ENCODE data around the gene PRLR.
"Not testable (repeated sequence)": the region's sequence is repeated elsewhere in the genome, so short reads cannot be mapped to it uniquely, and the experiment has no call there.

PRLR gene

DNA sequence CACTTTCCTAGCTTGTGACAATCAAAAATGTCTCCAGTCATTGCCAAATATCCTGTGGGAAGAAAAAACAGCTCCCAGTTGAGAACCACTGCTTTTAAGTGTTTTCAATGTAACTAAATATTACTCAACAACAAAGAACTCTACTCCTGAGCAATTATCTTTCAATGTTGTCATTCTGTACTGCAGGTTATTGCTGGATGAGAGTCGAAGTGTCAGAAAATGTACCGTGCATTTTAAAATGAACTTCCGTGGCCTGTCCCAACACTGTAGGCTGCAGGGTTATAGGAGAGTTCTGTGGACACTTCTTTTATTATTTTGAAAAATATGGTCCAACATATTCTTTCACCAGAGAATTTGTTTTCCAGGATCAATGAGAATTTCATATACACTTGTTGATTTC, 147.8 kb downstream of the PRLR start:
- no peak for DNase-seq (ENCODE audit: low read depth in 2 of 2)

DNA sequence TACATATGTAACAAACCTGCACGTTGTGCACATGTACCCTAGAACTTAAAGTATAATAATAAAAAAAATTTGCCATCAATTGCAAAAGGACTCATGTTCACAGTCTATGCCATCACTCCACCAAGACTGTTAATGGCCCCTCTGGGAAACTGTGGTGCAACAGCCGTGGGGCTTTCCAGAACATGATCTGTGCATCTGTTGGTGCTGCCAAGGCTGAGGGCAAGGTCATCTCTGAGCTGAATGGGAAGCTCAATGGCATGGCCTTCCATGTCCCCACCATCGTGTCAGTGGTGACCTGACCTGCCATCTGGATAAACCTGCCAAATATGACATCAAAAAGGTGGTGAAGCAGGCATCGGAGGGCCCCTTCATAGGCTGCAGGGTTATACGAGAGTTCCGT, 149.2 kb downstream of the PRLR start:
- DNase-seq (ENCODE audit: low read depth in 2 of 2), result no peak

DNA sequence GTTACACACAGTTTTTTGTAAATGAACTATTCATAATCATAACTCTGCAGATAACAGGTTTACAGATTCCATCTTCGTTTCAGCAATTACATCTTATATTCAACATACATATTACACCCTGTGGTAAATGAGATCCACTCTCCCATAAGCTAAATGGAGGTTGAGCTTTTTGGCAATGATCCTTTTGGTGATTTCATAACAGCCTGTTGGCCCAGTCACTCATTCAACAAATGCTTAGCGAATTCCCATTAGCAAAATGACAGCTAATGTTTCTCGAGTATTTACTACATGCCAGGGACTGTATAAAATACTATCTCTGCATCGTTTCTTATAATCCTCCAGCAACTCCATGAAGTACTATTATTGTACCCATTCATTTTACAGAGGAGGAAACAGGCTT, 157.1 kb downstream of the PRLR start:
- DNase-seq (ENCODE audit: low read depth in 2 of 2), result no peak

DNA sequence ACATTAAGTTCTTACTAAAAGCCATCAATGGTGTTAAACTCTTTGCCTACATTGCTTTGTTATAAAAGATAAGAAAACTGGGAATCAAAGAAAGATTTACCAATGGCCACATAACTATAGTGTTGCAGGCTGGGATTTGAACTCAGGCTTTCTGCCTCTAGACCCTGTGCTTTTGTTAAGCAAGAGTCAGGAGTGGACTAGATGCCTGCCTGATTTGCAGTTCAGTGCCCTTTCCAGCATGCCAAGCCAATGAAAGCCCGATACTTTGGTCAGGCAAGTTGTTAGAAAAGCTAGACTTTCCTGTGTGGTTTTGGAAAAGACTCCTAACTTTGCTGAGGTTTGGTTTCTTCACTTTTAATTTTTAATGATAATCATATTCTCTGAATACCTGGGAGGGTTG, 161.1 kb downstream of the PRLR start:
- DNase-seq (ENCODE audit: low read depth in 2 of 2), result no peak

DNA sequence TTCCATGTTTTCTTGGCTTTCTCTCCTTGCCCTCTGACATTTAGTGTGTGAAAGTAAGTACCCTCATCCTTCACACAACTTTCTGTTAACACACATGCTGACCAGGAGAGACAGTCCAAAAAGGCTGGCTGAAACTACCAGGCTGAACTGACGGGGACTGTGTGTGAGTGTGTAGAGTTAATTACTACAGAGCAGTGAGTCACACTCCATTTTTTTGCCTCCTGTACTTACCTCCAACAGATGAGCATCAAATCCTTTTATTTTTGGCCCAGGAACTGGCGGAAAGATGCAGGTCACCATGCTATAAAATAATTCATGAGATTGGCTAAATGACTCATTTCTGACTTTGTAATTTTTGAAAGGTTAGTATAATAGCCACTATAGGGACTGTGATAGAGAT, 162.3 kb downstream of the PRLR start:
- no peak for DNase-seq (ENCODE audit: low read depth in 2 of 2)

DNA sequence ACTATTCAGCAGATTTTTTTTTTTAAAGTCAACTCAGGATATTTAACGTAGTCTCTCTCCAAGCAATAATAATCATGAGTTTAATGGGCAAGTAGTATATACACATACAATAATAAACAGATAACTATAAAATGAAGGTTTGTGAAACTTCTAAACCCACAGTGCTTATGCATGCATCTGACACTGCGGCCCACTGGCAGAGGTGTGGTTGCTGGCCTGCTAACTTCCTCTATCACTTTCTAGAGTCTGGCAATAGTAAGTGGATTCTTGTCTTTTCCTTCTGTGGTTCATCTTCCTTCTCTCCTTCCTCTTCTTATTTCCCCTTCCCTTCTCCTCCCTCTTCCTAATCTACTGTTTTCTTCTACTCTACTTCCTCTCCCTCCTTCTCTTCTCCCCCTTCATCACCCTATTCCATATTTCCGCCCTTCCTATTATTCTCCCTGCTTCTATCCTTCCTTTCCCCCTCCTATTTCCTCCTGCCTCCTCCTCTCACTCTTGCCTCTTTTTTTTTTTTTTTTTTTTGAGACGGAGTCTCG, 164.0 kb downstream of the PRLR start:
- DNase-seq (ENCODE audit: low read depth in 2 of 2), result no peak

DNA sequence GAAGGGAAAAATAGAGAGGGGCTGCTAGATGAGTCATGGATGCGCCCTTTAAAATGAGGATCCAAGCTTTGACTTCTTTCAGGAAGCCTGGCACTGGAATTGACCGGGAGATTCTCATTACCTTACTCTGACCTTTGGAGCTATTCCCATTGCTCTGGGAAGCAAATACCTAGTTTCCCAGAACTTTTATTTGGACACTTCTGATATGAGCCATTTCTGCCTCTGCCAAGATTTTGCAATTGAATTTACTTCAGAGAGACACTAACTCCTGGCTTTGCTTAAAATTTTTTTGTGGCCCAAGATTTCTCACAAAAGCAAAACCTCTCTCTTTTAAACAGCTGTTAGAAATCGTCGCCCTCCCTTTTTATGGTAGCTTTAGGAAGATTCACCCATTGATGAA, 166.9 kb downstream of the PRLR start:
- no peak for DNase-seq (ENCODE audit: low read depth in 2 of 2)

DNA sequence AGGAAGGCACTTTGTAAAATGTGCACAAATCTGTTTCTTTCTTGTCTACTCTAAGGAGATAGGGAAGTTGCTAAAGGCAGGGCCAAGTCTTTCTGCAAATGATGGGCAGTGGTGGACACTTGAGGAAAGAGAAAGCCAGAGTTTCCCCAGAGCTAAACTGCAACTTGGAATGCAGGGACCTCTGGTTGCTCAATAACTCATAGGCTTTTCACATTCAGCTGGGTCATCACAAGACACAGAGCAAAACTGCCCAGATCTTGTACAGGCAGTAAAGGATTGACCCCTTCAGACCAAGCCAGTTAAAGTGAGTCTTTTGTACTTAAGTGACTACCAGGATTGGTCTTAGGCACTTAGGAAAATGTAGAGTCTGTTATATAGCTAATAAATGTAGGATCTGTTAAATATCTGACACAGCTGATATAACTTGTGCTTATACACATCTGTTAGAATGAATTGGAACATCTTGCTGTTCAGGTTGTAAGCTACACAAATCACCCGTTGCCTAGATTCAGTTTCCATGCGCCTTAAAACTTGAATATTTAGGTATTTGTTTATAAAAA, 169.0 kb downstream of the PRLR start:
- no peak for DNase-seq (ENCODE audit: low read depth in 2 of 2)

DNA sequence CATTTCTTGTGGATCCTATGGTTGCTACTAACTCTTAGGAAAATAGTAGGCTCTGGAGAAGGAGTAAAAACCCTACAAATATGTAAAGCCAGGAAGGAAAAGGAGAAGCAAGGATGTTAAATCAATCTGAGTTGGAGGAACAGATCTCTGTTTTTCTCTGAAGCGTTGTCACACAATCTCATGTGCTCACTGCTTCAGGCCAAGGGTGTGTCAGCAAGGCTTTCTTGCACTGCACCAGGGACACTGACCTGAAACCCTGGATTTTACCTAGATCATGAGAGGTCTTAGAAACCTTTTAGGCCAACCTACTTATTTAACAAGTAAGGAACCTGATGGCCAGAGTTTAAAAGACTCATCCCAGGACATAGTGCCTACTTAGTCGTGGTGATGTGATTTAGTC, 170.1 kb downstream of the PRLR start:
- no peak for DNase-seq (ENCODE audit: low read depth in 2 of 2)

DNA sequence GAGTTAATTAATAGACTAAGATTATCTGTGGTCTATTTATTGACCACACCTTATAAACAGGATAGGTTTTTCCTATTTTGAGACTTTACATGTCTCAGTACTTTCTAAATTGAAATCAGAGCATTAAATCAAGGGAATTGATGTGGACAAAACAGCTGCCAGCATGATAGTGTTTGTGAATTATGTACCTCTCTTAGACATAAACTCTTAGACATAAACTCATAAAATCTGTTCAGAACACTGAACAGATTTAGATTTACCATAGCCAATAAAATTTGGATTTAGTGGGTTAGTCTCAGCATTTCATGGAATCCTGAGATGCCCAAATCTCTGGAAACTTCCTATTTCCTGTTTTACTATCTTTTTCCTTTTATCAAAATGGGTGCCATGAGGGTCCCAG, 171.0 kb downstream of the PRLR start:
- DNase-seq (ENCODE audit: low read depth in 2 of 2), result no peak

DNA sequence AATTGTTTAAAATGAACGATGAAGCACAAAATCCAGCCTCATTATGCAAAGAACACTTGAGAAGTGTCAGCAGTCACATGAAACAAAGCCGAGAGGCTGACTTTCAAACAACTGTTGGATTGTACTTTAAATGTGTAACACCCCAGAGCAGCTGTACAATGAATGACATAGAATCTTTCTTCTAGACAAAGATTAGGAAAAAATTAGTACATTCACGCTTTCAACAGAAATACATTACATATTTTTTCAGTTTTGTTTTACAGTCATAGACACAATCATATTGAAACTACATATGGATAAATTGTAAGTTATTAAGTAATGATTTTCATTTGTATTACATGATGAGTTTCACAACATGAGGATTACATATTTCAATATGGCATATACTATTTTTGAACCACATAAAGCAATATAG, 171.9 kb downstream of the PRLR start:
- no peak for DNase-seq (ENCODE audit: low read depth in 2 of 2)

DNA sequence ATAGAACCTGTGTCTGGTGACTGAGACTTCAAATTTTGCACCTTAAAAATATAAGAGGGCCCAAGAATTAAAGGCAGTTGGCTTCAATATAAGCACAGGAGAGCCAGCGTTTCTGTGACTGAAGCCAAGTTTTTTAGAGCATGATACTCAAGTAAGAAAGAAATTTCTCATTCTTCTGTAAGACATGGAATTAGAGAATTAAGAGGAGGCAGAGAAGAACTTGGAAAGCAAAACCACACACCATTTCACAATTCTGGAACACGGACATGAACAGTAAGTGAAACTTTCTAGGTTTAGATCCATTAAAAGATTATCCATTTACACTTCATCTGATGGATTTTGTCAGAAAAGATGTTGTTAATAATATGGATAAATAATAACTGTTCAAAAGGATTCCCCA, 173.6 kb downstream of the PRLR start:
- DNase-seq (ENCODE audit: low read depth in 2 of 2), result no peak

DNA sequence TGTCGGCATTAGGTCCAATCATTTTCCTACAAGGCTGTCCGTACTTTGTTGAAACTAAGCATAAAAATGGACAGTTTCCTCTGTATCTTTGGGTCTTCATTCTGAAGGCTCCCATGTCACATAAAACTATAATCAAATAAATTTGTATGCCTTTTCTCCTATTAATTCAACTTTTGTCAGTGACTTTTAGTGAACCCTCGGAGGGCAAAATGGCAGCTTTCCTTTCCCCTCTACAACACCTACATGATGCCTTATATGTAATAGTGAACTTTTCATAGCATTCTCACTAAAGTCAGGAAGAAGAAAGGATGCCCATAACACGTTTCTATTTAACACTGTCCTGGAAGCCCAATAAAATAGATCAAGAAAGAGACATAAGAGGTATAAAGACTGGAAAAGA, 177.4 kb downstream of the PRLR start:
- no peak for DNase-seq (ENCODE audit: low read depth in 2 of 2)

DNA sequence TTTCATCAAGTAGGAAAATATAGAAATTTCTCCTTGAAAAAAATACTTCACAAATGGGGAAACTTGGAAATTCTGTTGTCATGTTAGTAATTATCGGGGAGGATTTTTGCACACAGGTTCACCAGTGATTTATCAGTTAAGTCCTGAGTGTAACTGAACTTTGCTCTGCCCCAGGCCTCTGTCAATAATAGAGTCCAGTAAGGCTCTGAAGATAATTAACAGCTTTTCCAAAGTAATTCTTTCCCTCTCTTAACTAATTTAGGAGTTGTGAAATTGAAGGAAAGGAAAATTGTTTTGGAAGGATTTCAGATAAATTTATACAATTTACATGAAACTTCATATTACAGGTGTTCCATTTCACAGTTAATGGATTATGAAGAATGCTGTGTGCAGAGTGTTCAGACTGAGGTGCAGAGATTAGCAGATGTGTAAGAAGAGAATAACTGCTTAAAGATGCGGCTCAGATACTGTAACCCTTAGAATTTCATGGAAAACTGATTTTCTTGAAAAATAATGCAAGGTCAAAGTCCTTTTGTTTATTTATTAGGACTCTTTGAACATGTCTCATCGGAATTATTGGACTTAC, 179.7 kb downstream of the PRLR start:
- no peak for DNase-seq (ENCODE audit: low read depth in 2 of 2)

DNA sequence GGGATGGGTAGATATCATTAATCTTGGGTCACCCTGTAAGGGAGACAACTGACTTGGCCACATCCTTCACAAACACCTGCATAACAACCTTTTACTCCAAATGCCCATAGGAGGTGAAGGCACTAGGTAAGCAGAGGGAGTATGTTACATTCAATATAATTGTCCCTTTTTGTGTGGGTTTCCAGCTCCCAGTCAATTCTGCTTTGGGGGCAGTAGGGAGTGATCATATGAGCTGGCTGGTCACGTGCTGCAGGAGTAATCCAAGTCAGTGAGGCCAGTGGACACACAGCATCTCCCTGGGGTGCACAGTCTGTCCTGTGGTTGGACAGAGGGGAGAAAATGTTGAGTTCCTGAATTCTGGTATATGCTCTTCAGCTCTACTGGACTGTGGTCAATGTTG, 181.4 kb downstream of the PRLR start:
- no peak for DNase-seq (ENCODE audit: low read depth in 2 of 2)

DNA sequence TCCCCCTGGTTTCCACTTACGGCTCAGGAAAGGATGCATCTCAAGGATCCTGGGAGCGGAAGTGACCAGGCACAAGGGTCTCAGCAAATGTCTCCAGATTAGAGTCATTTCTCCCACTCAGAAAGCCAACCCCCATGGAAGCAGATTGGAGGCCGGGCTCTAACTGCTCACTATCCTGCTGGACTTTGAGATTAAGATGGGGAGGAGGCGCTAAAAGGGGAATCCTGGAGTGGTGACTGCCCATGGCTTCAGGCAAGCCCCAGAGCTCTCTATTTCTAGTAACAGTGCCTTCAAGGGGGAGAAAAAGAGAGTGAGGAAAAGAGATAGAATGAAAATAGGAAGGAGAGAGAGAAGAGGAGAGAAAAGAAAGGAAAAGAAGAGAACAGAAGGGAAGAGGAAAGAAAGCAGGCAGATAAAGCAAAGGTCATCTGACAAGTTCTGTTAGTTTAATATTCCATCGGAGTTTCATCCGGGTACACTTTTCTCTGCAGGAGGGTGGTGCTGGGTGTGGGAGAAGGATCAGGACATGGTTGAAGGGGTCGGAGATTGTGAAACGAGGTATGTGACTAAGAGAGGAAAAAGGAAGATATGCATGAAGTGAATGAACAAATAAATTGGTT, 182.4 kb downstream of the PRLR start, which contains the start of gene AGXT2:
TSS of gene AGXT2 (minus strand) at position 165 of the 620 bp plus-strand sequence. CDS start at position 108, 57 bp downstream.
- DNase-seq (ENCODE audit: low read depth in 2 of 2), result no peak

DNA sequence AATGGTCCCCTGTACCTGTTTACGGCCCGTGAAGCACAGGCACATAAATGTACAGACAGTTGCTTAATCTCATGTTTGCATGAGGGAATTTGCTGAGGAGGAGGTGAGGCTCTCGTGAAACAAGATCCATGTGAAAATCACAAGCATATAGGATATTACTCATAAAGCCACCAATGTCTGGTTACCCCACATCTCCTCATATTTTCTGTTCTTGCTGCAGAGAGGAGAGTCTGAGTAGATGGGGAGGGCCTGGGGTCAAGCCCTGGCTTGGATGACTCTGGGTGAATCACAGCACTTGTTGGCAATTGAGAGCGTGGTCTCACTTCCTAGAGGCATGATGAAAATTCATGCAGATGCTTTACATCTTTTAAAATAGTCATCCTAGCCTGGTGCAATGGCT, 183.5 kb downstream of the PRLR start:
- no peak for DNase-seq (ENCODE audit: low read depth in 2 of 2)

DNA sequence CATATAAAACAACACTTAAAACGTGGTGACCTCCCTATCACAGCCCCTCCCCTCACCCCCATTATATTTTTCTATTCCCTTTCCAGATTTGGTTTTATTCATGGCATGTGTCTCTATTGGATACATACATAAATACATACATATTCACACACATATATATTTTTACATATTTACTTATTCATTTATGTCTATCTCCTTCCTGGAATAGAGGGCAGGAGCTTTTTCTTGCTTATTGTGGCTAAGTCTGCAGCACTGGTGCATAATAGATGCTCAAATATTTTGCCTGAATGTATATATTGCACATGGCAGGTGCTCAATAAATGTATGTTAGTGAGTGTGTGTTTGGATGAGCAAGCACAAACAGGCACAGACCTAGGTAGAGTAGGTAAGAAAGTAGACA, 185.0 kb downstream of the PRLR start:
- DNase-seq (ENCODE audit: low read depth in 2 of 2), result no peak

DNA sequence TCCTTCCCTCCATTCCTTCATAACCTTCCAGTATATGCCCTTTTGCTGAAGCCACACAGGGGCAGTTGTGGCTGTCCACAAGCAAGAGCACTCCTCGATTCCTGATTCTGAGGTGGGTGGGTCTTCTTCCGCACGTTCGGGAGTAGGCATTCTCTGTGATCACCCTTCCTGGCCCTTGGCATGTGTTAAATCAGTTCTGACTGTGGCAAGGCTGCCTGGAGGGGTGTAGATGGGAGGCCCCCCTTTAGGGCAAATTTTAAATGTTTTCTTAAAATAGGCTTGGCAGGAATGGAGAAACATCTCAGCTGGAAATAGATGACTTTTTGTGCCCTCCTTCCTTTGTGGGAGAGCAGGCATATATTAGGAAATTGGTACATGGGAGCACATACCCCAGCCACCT, 185.6 kb downstream of the PRLR start:
- DNase-seq (ENCODE audit: low read depth in 2 of 2), result no peak

DNA sequence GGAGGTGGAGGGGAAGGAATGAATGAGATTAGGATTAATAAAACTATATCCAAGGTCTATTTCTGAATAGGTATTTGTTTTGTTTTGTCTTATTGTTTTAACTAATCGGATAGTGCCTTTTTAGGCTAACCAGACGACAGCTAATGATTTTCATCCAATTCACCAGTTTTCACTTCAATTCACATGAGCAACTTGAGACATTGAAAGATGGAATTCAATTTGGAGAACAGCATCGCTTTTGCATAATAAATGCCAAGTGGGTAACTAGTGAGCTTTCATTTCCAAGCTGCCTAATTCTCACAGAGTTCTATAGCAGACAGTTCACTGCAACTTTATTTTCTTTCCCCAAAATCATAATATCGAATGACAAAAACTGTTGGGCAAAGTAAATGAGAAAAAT, 187.5 kb downstream of the PRLR start:
- DNase-seq (ENCODE audit: low read depth in 2 of 2), result no peak

DNA sequence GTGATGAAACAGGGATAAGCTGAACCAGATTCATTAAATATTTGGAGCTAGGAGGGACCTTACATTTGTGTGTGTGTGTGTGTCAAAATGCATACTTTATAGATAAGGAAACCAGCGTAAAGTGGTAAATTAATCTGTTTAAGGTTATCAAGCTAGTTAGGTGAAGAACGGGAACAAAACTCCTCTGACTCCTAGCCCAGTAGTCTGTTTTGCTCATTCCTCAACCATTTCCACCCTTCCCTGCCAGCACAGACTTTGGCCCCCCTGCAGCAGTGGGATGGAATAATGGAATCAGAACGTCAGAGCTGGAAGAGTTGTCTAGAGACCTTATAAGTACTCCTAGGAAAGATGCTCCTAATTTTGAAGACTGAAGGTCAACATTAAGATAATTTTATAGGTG, 189.0 kb downstream of the PRLR start:
- DNase-seq (ENCODE audit: low read depth in 2 of 2), result no peak

DNA sequence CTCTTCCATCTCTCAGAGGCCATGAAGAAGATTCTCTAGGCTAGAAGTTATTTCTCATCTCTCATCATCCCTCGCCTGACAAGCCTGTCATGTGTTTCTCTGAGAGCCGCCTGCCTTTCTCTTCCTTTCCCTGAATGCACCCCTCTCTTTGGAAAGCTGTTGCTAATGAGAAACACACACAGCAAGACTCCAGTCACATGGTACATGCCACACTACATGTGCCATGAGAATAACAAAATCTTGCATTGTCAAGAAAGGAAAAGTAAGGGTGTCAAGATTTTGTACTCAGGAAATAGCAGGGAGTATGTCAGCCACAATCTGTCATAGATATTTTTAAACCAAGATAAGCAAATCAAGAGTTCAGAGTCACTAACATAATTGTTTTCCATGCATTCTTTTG, 191.4 kb downstream of the PRLR start:
- no peak for DNase-seq (ENCODE audit: low read depth in 2 of 2)

DNA sequence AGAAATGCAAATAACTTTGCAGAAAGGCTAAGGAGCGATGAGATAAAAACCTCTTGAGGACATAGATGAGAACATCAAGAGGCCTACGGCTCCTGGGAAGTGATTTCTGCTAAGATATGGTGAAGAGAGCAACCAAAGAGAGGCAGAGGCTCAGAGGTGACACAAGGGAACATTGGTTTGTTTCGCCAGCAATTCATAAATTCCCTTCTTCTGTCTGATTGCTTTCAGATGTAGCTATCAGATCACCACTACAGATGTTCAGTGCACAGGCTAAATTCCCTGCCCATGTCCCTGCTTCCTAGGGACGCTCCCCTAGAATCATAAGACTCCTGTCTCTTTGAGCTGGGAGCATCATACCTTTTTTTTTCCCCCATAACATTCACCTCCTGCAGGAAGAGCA, 193.8 kb downstream of the PRLR start:
- no peak for DNase-seq (ENCODE audit: low read depth in 2 of 2)

DNA sequence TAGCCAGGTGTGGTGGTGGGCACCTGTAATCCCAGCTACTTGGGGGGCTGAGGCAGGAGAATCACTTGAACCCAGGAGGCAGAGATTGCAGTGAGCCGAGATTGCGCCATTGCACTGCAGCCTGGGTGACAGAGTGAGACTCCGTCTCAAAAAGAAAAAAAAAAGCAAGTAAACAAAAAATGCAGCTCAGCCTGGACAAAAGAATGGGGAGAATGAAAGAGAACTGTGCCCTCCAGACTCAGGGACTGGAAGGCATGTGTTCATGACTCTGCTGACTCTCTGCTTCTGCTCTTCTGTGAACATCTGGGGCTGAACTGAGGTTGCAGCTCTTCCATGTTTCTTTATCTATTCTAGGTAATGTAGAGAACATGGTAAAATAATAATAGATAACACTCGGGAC, 194.4 kb downstream of the PRLR start:
- DNase-seq (ENCODE audit: low read depth in 2 of 2), result not testable (repeated sequence)
